ENCODE measurements around the gene TIPRL. TPM values are rescaled to one million over a fixed set of nuclear protein-coding genes. Genes with fewer than 3 reads are reported as not detected.

The TIPRL gene
- total RNA-seq, 4 donors from 2014 or later, result 4.0 to 24.0 (median 19.6) TPM

- H3K36me3 ChIP-seq, result peaks cover 0 to 17% (median 7%) of the 10 kb centered on the region in 4 donors
- no peak for DNase-seq
- no peak overlapping the region for H3K4me3 ChIP-seq
- peak overlapping the region in 1 of 4 donors; percentile 94 for H3K27ac ChIP-seq
- no peak for TF ChIP-seq POLR2AphosphoS5 (IDR thresholded peaks at IDR 0.05)
- no peak for TF ChIP-seq EP300 (IDR thresholded peaks at IDR 0.05; ENCODE audit: low read depth)
- no peak for TF ChIP-seq POLR2A (IDR thresholded peaks at IDR 0.05)
- TF ChIP-seq, protein P1, sequence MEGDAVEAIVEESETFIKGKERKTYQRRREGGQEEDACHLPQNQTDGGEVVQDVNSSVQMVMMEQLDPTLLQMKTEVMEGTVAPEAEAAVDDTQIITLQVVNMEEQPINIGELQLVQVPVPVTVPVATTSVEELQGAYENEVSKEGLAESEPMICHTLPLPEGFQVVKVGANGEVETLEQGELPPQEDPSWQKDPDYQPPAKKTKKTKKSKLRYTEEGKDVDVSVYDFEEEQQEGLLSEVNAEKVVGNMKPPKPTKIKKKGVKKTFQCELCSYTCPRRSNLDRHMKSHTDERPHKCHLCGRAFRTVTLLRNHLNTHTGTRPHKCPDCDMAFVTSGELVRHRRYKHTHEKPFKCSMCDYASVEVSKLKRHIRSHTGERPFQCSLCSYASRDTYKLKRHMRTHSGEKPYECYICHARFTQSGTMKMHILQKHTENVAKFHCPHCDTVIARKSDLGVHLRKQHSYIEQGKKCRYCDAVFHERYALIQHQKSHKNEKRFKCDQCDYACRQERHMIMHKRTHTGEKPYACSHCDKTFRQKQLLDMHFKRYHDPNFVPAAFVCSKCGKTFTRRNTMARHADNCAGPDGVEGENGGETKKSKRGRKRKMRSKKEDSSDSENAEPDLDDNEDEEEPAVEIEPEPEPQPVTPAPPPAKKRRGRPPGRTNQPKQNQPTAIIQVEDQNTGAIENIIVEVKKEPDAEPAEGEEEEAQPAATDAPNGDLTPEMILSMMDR (IDR thresholded peaks at IDR 0.05), result no peak
- in situ Hi-C loops (cut with MboI; ENCODE audit: low pct_ligation_motif_present in 1 of 4, low pct_unique_long_range_greater_than_20kb in 1 of 4, low sequenced_read_pairs in 3 of 4), result no loop called here
- no peaks in the 10 kb centered on the region for H3K27me3 ChIP-seq
- intact Hi-C loops (cut with DNase I; ENCODE audit: low total_unique reads), result no loop called here
- H3K4me1 ChIP-seq, result peaks cover 6 to 51% (median 31%) of the 10 kb centered on the region in 4 donors
- H3K9me3 ChIP-seq, result no peaks in the 10 kb centered on the region
- WGBS, 2 donors (ENCODE audit: low coverage in 1 of 2), result 95% methylated on average over 4 of the region's 4 CpGs; no CpG with 5 or more reads in 1 of the 2 donors
Observed at GRCh38 chr1:168229893-168230292, 51.1 kb downstream of the TIPRL start.

GRCh38 chr1:168230709-168231108 is 51.9 kb downstream of the TIPRL start:
- in situ Hi-C loops (cut with MboI; ENCODE audit: low pct_ligation_motif_present in 1 of 4, low pct_unique_long_range_greater_than_20kb in 1 of 4, low sequenced_read_pairs in 3 of 4) (no loop called here), intact Hi-C loops (cut with DNase I; ENCODE audit: low total_unique reads) (no loop called here)
- Histone ChIP-seq H3K4me3 (no peak overlapping the region), H3K4me1 (peaks cover 10 to 52% (median 29%) of the 10 kb centered on the region in 4 donors), H3K9me3 (no peaks in the 10 kb centered on the region), H3K27ac (no peak overlapping the region), H3K36me3 (peaks cover 0 to 17% (median 7%) of the 10 kb centered on the region in 4 donors), H3K27me3 (no peaks in the 10 kb centered on the region)
- no peak for DNase-seq
- WGBS, 2 donors (ENCODE audit: low coverage in 1 of 2), result 91% methylated on average over 3 of the region's 3 CpGs; no CpG with 5 or more reads in 1 of the 2 donors
- TF ChIP-seq EP300 (IDR thresholded peaks at IDR 0.05; ENCODE audit: low read depth) (no peak), POLR2A (IDR thresholded peaks at IDR 0.05) (no peak), POLR2AphosphoS5 (IDR thresholded peaks at IDR 0.05) (no peak)
- TF ChIP-seq, protein P1 (IDR thresholded peaks at IDR 0.05), result no peak

DNA sequence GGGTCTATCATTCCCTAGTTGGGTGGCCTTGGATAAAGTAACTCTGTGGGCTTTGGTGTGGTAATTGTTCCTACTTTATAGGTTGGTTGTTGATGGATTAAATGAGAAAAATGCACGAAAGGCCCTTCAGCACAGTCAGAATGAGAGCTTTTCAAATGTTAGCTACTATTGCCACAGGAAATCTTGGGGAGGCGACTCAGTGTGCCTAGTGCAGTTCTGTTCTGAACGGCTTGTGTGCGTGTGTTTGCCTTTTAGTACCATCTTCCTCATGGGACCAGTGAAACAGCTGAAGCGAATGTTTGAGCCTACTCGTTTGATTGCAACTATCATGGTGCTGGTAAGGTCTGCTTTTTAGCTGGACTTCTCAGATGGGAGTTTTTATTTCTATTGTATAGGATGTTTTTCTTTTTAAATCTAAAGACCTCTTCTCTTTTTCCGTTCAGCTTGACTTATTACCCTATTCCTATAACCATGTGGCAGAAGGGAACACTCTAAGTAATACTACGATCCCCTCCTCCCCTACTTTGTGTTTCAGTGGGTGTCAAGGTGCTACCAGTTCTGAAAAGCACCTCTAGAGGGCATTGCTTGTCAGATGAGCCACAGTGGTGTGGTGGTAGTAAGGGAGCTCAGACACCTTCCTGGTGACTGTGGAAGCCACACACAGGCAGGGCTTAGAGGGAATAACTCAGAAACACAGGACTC is 56.2 kb downstream of the TIPRL start:
- in situ Hi-C loops (cut with MboI; ENCODE audit: low pct_ligation_motif_present in 1 of 4, low pct_unique_long_range_greater_than_20kb in 1 of 4, low sequenced_read_pairs in 3 of 4) (no loop called here), intact Hi-C loops (cut with DNase I; ENCODE audit: low total_unique reads) (no loop called here)
- H3K36me3 ChIP-seq, result peaks cover 0 to 51% (median 18%) of the 10 kb centered on the region in 4 donors
- peaks cover 0 to 20% (median 14%) of the 10 kb centered on the region in 4 donors for H3K4me1 ChIP-seq
- 81 to 85% methylated on average over 8 of the region's 8 CpGs for WGBS, 2 donors (ENCODE audit: low coverage in 1 of 2)
- H3K4me3 ChIP-seq, result no peak overlapping the region
- H3K27ac ChIP-seq, result peak overlapping the region in 3 of 4 donors; percentile 8 to 33 (median 9)
- H3K9me3 ChIP-seq, result no peaks in the 10 kb centered on the region
- TF ChIP-seq POLR2A (IDR thresholded peaks at IDR 0.05) (no peak), EP300 (IDR thresholded peaks at IDR 0.05; ENCODE audit: low read depth) (no peak), POLR2AphosphoS5 (IDR thresholded peaks at IDR 0.05) (no peak)
- TF ChIP-seq, protein P1 (IDR thresholded peaks at IDR 0.05), result peak; percentile 33 to 49 (median 47)
- DNase-seq, result no peak
- no peaks in the 10 kb centered on the region for H3K27me3 ChIP-seq

DNA sequence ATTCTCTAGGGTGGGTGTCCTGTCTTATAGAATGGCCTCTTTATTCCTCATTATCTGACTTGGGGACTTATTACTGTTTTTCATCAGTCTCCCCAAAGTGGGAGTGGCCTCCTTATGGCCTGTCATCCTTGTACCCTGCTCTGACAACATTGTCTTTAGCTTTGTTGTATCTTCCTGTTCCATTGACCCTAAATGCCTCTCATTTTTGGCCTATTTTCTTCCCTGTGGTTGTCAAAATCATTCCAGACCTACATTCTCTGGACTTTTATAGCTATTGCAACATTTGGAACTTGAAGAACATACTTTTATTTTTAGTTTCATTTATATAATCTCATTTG is 56.8 kb downstream of the TIPRL start:
- no peak overlapping the region for H3K4me3 ChIP-seq
- in situ Hi-C loops (cut with MboI; ENCODE audit: low pct_ligation_motif_present in 1 of 4, low pct_unique_long_range_greater_than_20kb in 1 of 4, low sequenced_read_pairs in 3 of 4) (no loop called here), intact Hi-C loops (cut with DNase I; ENCODE audit: low total_unique reads) (no loop called here)
- peaks cover 0 to 15% (median 9%) of the 10 kb centered on the region in 4 donors for H3K4me1 ChIP-seq
- no peaks in the 10 kb centered on the region for H3K27me3 ChIP-seq
- no peaks in the 10 kb centered on the region for H3K9me3 ChIP-seq
- H3K36me3 ChIP-seq, result peaks cover 0 to 54% (median 18%) of the 10 kb centered on the region in 4 donors
- peak overlapping the region in 3 of 4 donors; percentile 8 to 33 (median 9) for H3K27ac ChIP-seq
- TF ChIP-seq POLR2AphosphoS5 (IDR thresholded peaks at IDR 0.05), result no peak
- TF ChIP-seq, protein P1 (IDR thresholded peaks at IDR 0.05), result no peak
- TF ChIP-seq EP300 (IDR thresholded peaks at IDR 0.05; ENCODE audit: low read depth), result no peak
- no peak for TF ChIP-seq POLR2A (IDR thresholded peaks at IDR 0.05)
- no peak for DNase-seq

Measured in transverse colon (tissue), 4 donors.